COR-L47 (cell line): ENCODE results near the gene ZNF473.

Source experiments
- DNase-seq: peaks from one replicate; lab custom pipeline; 2025; lab: John Stamatoyannopoulos, UW

Gene ZNF473

GRCh38 chr19:50003810-50004419 lies 21.9 kb upstream of the ZNF473 start:
- DNase-seq = no peak

GRCh38 chr19:50005428-50005827 lies 20.4 kb upstream of the ZNF473 start:
- DNase-seq = no peak

- DNase-seq = no peak
These were observed 18.6 kb upstream of the ZNF473 start for GRCh38 chr19:50007170-50007569.

GRCh38 chr19:50007947-50008346 lies 17.9 kb upstream of the ZNF473 start:
- no peak for DNase-seq

GRCh38 chr19:50008532-50008931 lies 17.3 kb upstream of the ZNF473 start:
- no peak for DNase-seq

GRCh38 chr19:50016225-50016807 lies 9.5 kb upstream of the ZNF473 start:
- DNase-seq = no peak

GRCh38 chr19:50020481-50020880 lies 5.3 kb upstream of the ZNF473 start:
- DNase-seq = no peak

GRCh38 chr19:50022823-50023222 lies 3.0 kb upstream of the ZNF473 start:
- no peak for DNase-seq

GRCh38 chr19:50024719-50025021 lies 1.1 kb upstream of the ZNF473 start:
- DNase-seq = peak; percentile 11

- peak; percentile 100 for DNase-seq
These were observed 597 bp upstream of the ZNF473 start, which contains the start of gene VRK3 for GRCh38 chr19:50025022-50025793. Gene VRK3 (minus strand): TSS chr19:50025372. CDS start chr19:50016162, 9,210 bp downstream.

GRCh38 chr19:50026550-50026906 lies 723 bp downstream of the ZNF473 start:
- DNase-seq = no peak

GRCh38 chr19:50030225-50030624 lies 4.4 kb downstream of the ZNF473 start:
- no peak for DNase-seq

- no peak for DNase-seq
These were observed 5.1 kb downstream of the ZNF473 start for GRCh38 chr19:50030937-50031336.

GRCh38 chr19:50036908-50037307 lies 11.1 kb downstream of the ZNF473 start:
- DNase-seq = no peak

GRCh38 chr19:50039968-50040367 lies 14.2 kb downstream of the ZNF473 start:
- DNase-seq = no peak

- no peak for DNase-seq
These were observed 15.2 kb downstream of the ZNF473 start for GRCh38 chr19:50040967-50041366.

- DNase-seq = no peak
These were observed 16.7 kb downstream of the ZNF473 start for GRCh38 chr19:50042363-50043024.

- no peak for DNase-seq
These were observed 18.2 kb downstream of the ZNF473 start for GRCh38 chr19:50043967-50044366.

GRCh38 chr19:50044922-50045321 lies 19.1 kb downstream of the ZNF473 start:
- no peak for DNase-seq

GRCh38 chr19:50046649-50047503 lies 21.1 kb downstream of the ZNF473 start:
- peak; percentile 19 for DNase-seq

- no peak for DNase-seq
These were observed 21.9 kb downstream of the ZNF473 start for GRCh38 chr19:50047671-50048070.
